ENCODE data around the gene TSPEAR. TPM values are rescaled to one million over a fixed set of nuclear protein-coding genes. Genes with fewer than 3 reads are reported as not detected.
"Not testable (repeated sequence)": the region's sequence is repeated elsewhere in the genome, so short reads cannot be mapped to it uniquely, and the experiment has no call there.

TSPEAR gene
- total and polyA plus RNA-seq, 7 experiments from 2014 or later = 0.07 TPM; not detected in 6

DNA sequence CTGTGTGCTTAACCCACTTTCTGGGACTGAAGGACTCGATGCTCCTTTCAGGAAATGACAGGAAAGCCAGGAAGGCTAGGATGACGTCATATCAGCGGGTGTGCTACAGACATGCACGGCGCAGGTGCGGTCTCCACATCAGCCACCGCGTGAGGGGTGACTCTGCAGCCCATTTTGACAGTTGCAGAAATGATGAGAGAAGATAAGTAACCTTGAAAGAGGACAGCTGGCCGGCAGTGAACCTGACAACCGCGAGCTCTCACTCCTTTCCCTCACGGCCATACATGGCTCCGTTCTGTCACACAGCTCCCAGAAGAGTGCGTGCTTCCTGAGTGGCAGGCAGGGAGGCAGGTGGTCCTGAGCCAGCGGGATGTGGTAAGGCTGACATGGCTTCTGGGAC, 129.3 kb downstream of the TSPEAR start:
- POLR2A ChIA-PET = no interaction called here
- H3K4me1 Mint-ChIP-seq = peaks cover 14 to 43% (median 34%) of the 10 kb centered on the region in 7 donors
- H3K27ac ChIP-seq (ENCODE audit: low read depth, low read length) = no peak overlapping the region
- ATAC-seq (no peak), DNase-seq (no peak)
- peaks cover 0 to 27% (median 19%) of the 10 kb centered on the region in 5 donors for H3K27me3 Mint-ChIP-seq
- H3K9me3 Mint-ChIP-seq = peaks cover 3 to 47% (median 20%) of the 10 kb centered on the region in 11 donors
- H3K36me3 ChIP-seq (ENCODE audit: control insufficient read depth in 2 of 3, insufficient read depth in 3 of 3, low read length in 3 of 3) = no peaks in the 10 kb centered on the region
- H3K36me3 Mint-ChIP-seq = peaks cover 4 to 16% (median 9%) of the 10 kb centered on the region in 5 donors
- intact Hi-C loops (cut with micrococcal nuclease) = loop anchor here in 1 of 2 donors (5.0 to 10.0 kb wide), 3 partner anchors 35 to 130 kb away; partner anchors contain the start of genes KRTAP12-3, KRTAP12-4 and TSPEAR
- no peaks in the 10 kb centered on the region for H3K27me3 ChIP-seq (ENCODE audit: control insufficient read depth in 2 of 2, insufficient read depth in 2 of 2, low read length in 2 of 2)
- CTCF ChIA-PET = no interaction called here
- H3K4me3 Mint-ChIP-seq = no peak overlapping the region
- H3K27ac Mint-ChIP-seq = peak overlapping the region in 1 of 9 donors; percentile 15
- peaks cover 0 to 8% of the 10 kb centered on the region in 2 donors for H3K4me1 ChIP-seq (ENCODE audit: control insufficient read depth in 2 of 2, insufficient read depth in 2 of 2, low read length in 2 of 2)
- H3K4me3 ChIP-seq (ENCODE audit: low read length) = no peak overlapping the region
- H3K9me3 ChIP-seq (ENCODE audit: control insufficient read depth in 2 of 3, low read length in 3 of 3) = peaks cover 0 to 3% (median 0%) of the 10 kb centered on the region in 3 experiments

DNA sequence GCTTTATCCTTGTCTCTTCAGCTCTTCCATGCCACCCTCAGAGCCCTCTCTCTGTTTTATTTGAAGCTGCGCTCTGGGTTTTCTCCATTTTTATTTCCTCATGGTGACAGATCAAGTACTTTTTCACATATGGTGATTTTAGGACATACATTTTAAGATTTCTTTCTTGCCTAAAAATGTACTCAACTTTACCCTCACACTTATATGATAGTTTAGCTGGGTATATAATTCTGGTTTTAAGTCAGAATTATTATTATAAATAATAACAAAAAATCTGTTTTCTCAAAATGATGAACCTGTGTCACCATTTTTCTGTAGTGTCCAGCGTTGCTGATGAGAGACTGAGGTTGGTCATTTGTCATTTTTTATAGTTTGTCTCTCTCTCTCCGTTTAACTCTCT, 130.2 kb downstream of the TSPEAR start:
- Mint-ChIP-seq H3K4me1 (peaks cover 14 to 43% (median 34%) of the 10 kb centered on the region in 7 donors), H3K27ac (peak overlapping the region in 4 of 9 donors; percentile 39 to 71 (median 62)), H3K9me3 (peaks cover 3 to 48% (median 25%) of the 10 kb centered on the region in 11 donors), H3K4me3 (peak overlapping the region in 7 of 10 donors; percentile 4 to 62 (median 51)), H3K27me3 (peaks cover 0 to 18% (median 10%) of the 10 kb centered on the region in 5 donors), H3K36me3 (peaks cover 4 to 16% (median 9%) of the 10 kb centered on the region in 5 donors)
- ATAC-seq = no peak
- Histone ChIP-seq H3K4me1 (ENCODE audit: control insufficient read depth in 2 of 2, insufficient read depth in 2 of 2, low read length in 2 of 2) (peaks cover 0 to 8% of the 10 kb centered on the region in 2 donors), H3K27me3 (ENCODE audit: control insufficient read depth in 2 of 2, insufficient read depth in 2 of 2, low read length in 2 of 2) (no peaks in the 10 kb centered on the region), H3K27ac (ENCODE audit: low read depth, low read length) (no peak overlapping the region), H3K9me3 (ENCODE audit: control insufficient read depth in 2 of 3, low read length in 3 of 3) (peaks cover 0 to 3% (median 0%) of the 10 kb centered on the region in 3 experiments), H3K4me3 (ENCODE audit: low read length) (no peak overlapping the region), H3K36me3 (ENCODE audit: control insufficient read depth in 2 of 3, insufficient read depth in 3 of 3, low read length in 3 of 3) (no peaks in the 10 kb centered on the region)
- CTCF ChIA-PET = interaction anchor here (1.4 kb wide), 1 partner anchor 71 kb away, joined by 5 read pairs; no protein-coding TSS in a partner anchor
- POLR2A ChIA-PET = interaction anchor here (0.6 kb wide), 1 partner anchor 18 kb away, joined by 3 read pairs; no protein-coding TSS in a partner anchor
- intact Hi-C loops (cut with micrococcal nuclease) = loop anchor here in 1 of 2 donors (5.0 to 10.0 kb wide), 3 partner anchors 36 to 131 kb away; partner anchors contain the start of genes KRTAP12-3, KRTAP12-4 and TSPEAR
- DNase-seq = no peak

DNA sequence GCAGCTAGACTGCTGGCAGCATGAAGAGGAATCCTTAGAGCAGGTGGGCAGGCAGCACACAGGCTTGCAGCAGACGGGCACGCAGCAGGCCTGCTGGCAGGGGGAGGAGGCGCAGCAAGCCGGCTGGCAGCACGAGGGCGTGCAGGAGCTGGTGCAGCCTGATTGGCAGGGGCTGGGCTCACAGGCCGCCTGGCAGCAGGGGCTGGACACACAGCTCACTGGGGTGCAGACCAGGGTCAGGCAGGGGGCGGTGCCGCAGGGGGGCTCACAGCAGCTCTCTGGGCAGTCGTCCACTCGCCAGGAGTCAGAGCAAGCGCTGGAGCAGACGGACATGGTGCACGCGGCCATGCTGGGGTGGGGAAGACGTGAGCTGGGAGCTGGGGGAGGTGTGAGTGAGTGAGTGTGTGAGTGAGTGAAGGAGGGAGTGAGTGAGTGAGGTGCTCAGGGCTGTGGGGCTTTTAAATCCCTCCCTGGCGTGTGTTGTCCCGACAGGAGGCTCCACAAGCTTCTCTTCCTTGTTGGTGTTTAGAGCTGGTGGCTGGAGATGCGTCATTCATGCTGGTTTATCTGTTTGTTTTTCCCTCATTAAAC, 131.0 kb downstream of the TSPEAR start, which contains the start of gene KRTAP10-5:
TSS of gene KRTAP10-5 (minus strand) at position 374 of the 591 bp plus-strand sequence. CDS start at position 348, 26 bp downstream.
- H3K27me3 ChIP-seq (ENCODE audit: control insufficient read depth in 2 of 2, insufficient read depth in 2 of 2, low read length in 2 of 2); H3K9me3 ChIP-seq (ENCODE audit: control insufficient read depth in 2 of 3, low read length in 3 of 3); ATAC-seq; DNase-seq; H3K4me3 ChIP-seq (ENCODE audit: low read length); H3K27ac ChIP-seq (ENCODE audit: low read depth, low read length); H3K36me3 ChIP-seq (ENCODE audit: control insufficient read depth in 2 of 3, insufficient read depth in 3 of 3, low read length in 3 of 3); H3K4me1 ChIP-seq (ENCODE audit: control insufficient read depth in 2 of 2, insufficient read depth in 2 of 2, low read length in 2 of 2): not testable (repeated sequence)
- intact Hi-C loops (cut with micrococcal nuclease) = loop anchor here in 1 of 2 donors (5.0 to 10.0 kb wide), 3 partner anchors 37 to 132 kb away; partner anchors contain the start of genes KRTAP12-3, KRTAP12-4 and TSPEAR
- POLR2A ChIA-PET = interaction anchor here (1.2 kb wide), 1 partner anchor 33 kb away, joined by 3 read pairs; no protein-coding TSS in a partner anchor
- CTCF ChIA-PET = interaction anchor here (1.4 kb wide), 1 partner anchor 70 kb away, joined by 5 read pairs; no protein-coding TSS in a partner anchor
- H3K9me3 Mint-ChIP-seq = peaks cover 3 to 56% (median 26%) of the 10 kb centered on the region in 11 donors
- H3K27me3 Mint-ChIP-seq = peaks cover 0 to 12% (median 9%) of the 10 kb centered on the region in 5 donors
- H3K27ac Mint-ChIP-seq = peak within 1 kb of the TSS in 6 of 9 donors; percentile 21 to 78 (median 62)
- peaks cover 16 to 43% (median 39%) of the 10 kb centered on the region in 7 donors for H3K4me1 Mint-ChIP-seq
- H3K4me3 Mint-ChIP-seq = peak within 1 kb of the TSS in 9 of 10 donors; percentile 9 to 62 (median 51)
- H3K36me3 Mint-ChIP-seq = peaks cover 4 to 12% (median 9%) of the 10 kb centered on the region in 5 donors

DNA sequence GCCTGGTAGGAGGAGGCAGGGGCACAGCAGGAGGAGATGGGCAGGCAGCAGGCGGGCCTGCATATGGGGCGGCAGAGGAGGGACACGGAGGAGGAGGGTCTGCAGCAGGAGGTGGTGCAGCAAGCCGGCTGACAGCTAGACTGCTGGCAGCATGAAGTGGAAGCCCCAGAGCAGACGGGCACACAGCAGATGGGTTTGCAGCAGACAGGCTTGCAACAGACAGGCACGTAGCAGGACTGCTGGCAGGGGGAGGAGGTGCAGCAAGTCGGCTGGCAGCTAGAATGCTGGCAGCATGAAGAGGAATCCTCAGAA, 131.6 kb downstream of the TSPEAR start:
- Mint-ChIP-seq H3K4me3 (peak overlapping the region in 5 of 10 donors; percentile 16 to 62 (median 49)), H3K27ac (peak overlapping the region in 1 of 9 donors; percentile 78), H3K27me3 (peaks cover 0 to 11% (median 8%) of the 10 kb centered on the region in 5 donors), H3K4me1 (peaks cover 16 to 45% (median 40%) of the 10 kb centered on the region in 7 donors), H3K9me3 (peaks cover 3 to 56% (median 26%) of the 10 kb centered on the region in 11 donors), H3K36me3 (peaks cover 4 to 12% (median 9%) of the 10 kb centered on the region in 5 donors)
- ChIA-PET POLR2A (interaction anchor here (0.7 to 1.2 kb wide), 2 partner anchors 16 to 33 kb away, joined by 3 read pairs; no protein-coding TSS in a partner anchor), CTCF (interaction anchor here (1.4 kb wide), 1 partner anchor 69 kb away, joined by 5 read pairs; no protein-coding TSS in a partner anchor)
- Histone ChIP-seq H3K9me3 (ENCODE audit: control insufficient read depth in 2 of 3, low read length in 3 of 3) (peaks cover 0 to 3% (median 0%) of the 10 kb centered on the region in 3 experiments), H3K4me3 (ENCODE audit: low read length) (no peak overlapping the region), H3K27ac (ENCODE audit: low read depth, low read length) (no peak overlapping the region), H3K27me3 (ENCODE audit: control insufficient read depth in 2 of 2, insufficient read depth in 2 of 2, low read length in 2 of 2) (no peaks in the 10 kb centered on the region), H3K4me1 (ENCODE audit: control insufficient read depth in 2 of 2, insufficient read depth in 2 of 2, low read length in 2 of 2) (peaks cover 0 to 8% of the 10 kb centered on the region in 2 donors), H3K36me3 (ENCODE audit: control insufficient read depth in 2 of 3, insufficient read depth in 3 of 3, low read length in 3 of 3) (no peaks in the 10 kb centered on the region)
- no peak for DNase-seq
- intact Hi-C loops (cut with micrococcal nuclease) = loop anchor here in 1 of 2 donors (5.0 to 10.0 kb wide), 3 partner anchors 38 to 133 kb away; partner anchors contain the start of genes KRTAP12-3, KRTAP12-4 and TSPEAR
- ATAC-seq = no peak

DNA sequence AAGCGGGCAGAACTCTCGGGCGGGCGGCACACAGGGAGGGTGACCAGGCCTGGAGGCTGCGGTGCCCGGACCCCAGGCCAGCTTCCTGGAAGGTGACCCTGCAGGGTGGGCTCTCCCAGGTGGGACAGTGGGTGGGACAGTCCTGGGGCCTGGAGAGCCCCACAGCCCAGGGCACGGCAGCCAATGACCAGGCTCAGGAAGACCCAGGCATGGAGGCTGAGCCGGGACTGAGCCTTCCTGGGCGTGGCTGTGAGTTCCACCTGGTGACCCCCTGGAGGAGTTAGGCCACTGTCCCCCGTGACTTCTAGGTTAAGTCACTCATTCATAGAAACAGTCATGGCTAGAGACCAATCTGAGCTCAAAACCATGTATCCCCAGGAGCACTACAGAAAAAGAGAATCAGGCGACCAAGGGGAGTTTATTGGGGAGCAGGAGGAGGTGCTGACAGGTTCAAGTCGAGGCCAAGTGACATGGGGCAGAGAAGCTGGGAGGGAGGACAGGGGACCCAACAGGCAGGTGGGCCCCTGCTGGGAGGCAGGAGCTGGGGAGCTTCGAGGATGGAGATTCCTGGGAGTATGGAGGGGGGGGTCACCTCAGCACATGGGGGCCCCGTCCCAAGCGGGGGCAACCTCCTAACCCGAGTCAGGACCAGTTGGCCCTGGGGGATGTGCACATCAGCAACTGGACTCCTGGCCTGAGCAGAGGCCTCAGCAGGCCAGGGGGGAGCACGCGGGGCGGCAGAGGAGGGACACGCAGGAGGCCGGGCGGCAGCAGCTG, 132.1 kb downstream of the TSPEAR start:
- POLR2A ChIA-PET = interaction anchor here (0.7 to 1.2 kb wide), 2 partner anchors 16 to 32 kb away, joined by 3 read pairs; no protein-coding TSS in a partner anchor
- intact Hi-C loops (cut with micrococcal nuclease) = no loop called here
- Mint-ChIP-seq H3K36me3 (peaks cover 4 to 12% (median 9%) of the 10 kb centered on the region in 5 donors), H3K9me3 (peaks cover 3 to 56% (median 26%) of the 10 kb centered on the region in 11 donors), H3K27me3 (peaks cover 0 to 10% (median 8%) of the 10 kb centered on the region in 5 donors), H3K4me3 (peak overlapping the region in 2 of 10 donors; percentile 50 to 55), H3K4me1 (peaks cover 13 to 46% (median 36%) of the 10 kb centered on the region in 7 donors), H3K27ac (peak overlapping the region in 3 of 9 donors; percentile 8 to 59 (median 41))
- H3K36me3 ChIP-seq (ENCODE audit: control insufficient read depth in 2 of 3, insufficient read depth in 3 of 3, low read length in 3 of 3) = no peaks in the 10 kb centered on the region
- no peaks in the 10 kb centered on the region for H3K27me3 ChIP-seq (ENCODE audit: control insufficient read depth in 2 of 2, insufficient read depth in 2 of 2, low read length in 2 of 2)
- H3K27ac ChIP-seq (ENCODE audit: low read depth, low read length) = no peak overlapping the region
- peaks cover 0 to 3% (median 0%) of the 10 kb centered on the region in 3 experiments for H3K9me3 ChIP-seq (ENCODE audit: control insufficient read depth in 2 of 3, low read length in 3 of 3)
- H3K4me1 ChIP-seq (ENCODE audit: control insufficient read depth in 2 of 2, insufficient read depth in 2 of 2, low read length in 2 of 2) = peaks cover 0 to 8% of the 10 kb centered on the region in 2 donors
- ATAC-seq (no peak), DNase-seq (no peak)
- H3K4me3 ChIP-seq (ENCODE audit: low read length) = no peak overlapping the region
- CTCF ChIA-PET = no interaction called here
